Stimulated activated CD8-positive, alpha-beta memory T cell treated with anti-CD3 and anti-CD28 coated beads, Interleukin-7, amount 100 ng/mL, for 24 hours (primary cell): ENCODE data around the gene KIF21A.

Source experiments
- DNase-seq: peaks from one replicate; pipeline ENCODE4 v3.0.0-alpha.2; 2020; ENCODE audit warnings: low read depth

Gene KIF21A

DNA sequence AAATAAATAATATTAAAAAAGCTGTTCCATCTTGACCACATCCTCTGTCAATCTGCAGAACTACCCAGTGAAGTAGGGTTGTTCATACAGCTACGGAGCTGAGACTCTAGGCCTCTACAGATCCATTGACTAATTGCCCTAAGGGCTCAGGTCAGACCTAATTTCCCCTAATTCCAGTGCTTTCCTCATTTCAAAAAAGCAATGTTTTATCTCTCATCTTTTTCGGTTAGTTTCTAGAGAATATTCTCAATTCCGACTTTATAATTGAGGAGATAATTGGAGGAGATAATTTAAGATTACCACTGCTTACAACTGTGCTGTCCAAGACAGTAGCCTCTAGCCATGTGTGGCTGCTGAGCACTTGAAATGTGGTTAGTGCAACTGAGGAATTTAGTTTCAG is 167.1 kb downstream of the KIF21A start:
- no peak for DNase-seq

DNA sequence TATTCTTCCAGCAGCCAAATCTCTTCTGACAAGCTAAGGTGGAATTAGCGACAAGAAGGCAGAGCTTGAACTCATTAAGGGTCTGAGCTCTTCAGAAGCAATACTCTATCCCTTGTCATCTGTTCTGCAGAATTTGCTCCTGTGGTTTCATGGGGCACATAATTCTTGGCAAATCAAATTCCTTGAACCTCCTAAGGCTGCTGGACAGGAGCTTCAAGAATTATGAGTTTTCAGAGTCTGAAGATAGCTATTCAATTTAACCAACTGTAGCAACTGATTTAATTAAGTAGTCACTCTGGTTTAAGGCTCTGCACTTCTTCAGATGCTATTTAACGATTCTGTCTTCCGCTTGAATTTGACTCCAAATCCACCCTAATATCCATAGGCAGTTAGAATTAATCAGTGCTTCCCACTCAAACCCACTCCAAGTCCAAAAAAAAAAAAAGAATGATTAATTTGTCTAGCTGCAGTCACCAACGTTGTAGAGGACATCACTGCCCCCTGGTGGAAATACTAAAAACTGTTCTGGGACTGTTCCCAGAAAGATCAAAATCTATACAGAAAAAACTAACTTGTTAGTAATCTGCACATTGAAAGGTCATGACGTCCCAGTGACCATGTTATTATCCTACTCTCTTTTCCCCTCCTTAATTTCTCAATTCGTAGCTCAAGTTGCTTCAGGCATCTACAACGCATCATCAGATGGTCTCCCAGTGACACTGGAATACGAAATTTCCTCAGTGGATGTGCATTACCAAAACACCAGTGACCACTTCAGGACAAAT is 169.9 kb downstream of the KIF21A start:
- no peak for DNase-seq

DNA sequence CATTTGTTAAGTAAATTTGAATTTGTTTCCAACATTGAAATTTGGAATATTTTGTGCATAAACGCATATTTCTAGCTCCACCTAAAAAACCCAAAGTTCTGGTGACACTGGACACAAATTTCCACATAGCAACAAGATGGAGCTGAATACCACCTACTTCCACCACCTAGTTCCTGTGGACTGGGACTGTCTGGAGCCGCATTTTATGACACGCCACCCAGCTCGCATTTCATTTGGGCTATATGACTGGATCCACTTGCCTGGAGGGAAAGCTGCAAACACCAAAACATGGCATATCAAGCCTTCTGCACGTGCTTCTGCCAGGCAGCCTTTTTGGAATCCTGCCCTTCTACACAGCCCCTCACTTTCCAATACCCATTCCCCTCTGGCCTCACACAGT is 173.4 kb downstream of the KIF21A start:
- no peak for DNase-seq

DNA sequence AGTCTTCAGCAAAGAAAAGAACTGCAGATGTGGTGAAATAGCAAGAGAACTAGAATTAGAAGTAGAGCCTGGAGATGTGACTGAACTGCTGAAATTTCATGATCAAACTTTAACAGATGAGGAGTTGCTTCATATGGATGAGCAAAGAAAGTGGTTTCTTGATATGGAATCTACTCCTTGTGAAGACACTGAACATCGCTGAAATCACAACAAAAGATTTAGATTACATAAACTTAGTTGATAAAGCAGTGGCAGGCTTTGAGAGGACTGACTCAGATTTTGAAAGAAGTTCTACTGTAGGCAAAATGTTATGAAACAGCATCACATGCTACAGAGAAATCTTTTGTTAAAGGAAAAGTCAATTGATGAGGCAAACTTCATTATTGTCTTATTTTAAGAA is 175.0 kb downstream of the KIF21A start:
- no peak for DNase-seq

DNA sequence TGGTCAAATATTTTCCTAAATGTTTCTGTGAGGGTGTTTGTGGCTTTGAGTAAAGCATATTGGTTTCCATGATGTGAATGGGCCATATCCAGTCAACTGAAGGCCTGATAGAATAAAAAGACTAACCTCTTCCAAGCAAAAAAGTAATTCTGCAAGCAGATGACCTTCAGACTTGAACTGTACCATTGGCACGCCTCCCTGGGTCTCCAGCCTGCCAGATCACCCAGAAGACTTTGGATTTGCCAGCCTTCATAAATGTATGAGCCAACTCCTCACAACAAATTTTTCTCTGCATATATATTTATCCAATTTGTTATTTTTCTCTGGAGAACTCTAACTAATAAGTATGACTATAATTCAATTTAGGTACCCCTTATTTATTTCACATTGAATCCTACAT is 190.3 kb downstream of the KIF21A start:
- DNase-seq: no peak
